ENCODE measurements around the gene TPRN.

The TPRN gene

DNA sequence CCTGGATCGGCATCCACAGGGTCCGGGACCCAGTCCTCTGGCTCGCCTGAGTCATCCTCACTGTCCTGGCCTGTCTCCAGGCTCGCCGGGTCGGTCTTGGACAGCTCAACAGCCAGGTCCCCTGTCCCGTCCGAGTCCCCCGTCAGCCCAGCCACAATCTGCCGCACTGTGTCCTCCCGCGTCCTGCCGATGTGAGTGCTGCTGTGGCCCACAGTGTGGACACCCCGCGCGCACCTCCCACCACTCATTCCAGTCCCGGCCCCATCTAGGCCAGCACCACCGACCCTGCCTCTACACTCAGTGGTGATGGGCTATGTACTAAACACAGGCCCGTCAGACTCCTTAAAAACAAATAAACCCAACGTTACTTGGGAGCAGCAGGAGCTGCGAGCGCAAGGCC lies 18.9 kb downstream of the TPRN start:
- H2AFZ ChIP-seq (ENCODE audit: low read depth, low read length): no peak overlapping the region
- no peak overlapping the region for H3K14ac ChIP-seq (ENCODE audit: low read length in 2 of 2)
- no peak overlapping the region for H2BK15ac ChIP-seq (ENCODE audit: low read depth, poor library complexity, severe bottlenecking)
- H3K4me2 ChIP-seq (ENCODE audit: low read length, poor library complexity, severe bottlenecking): no peak overlapping the region
- no peak overlapping the region for H2BK12ac ChIP-seq (ENCODE audit: low read length in 2 of 2)
- no peak overlapping the region for H4K91ac ChIP-seq (ENCODE audit: low read length)
- WGBS: 97% methylated on average over 22 of the region's 22 CpGs
- H3K79me1 ChIP-seq (replicated peaks; ENCODE audit: low read length, poor library complexity, severe bottlenecking): peaks cover 36% of the 10 kb centered on the region
- H3K9me3 ChIP-seq (ENCODE audit: control insufficient read depth, low read length): no peaks in the 10 kb centered on the region
- H3K36me3 ChIP-seq (ENCODE audit: control insufficient read depth in 1 of 2, insufficient read depth in 2 of 2, low read depth in 1 of 2, low read length in 2 of 2): peaks cover 76 to 96% of the 10 kb centered on the region in 2 experiments
- peaks cover 15% of the 10 kb centered on the region for H3K4me1 ChIP-seq (ENCODE audit: control insufficient read depth, insufficient read depth, low read depth, low read length)
- no peak overlapping the region for H3K18ac ChIP-seq (ENCODE audit: low read depth in 1 of 2, low read length in 2 of 2)
- H3K27me3 ChIP-seq (ENCODE audit: control insufficient read depth in 1 of 2, insufficient read depth in 1 of 2, low read length in 2 of 2): no peaks in the 10 kb centered on the region
- no peak for DNase-seq
- no peak overlapping the region for H3K4me3 ChIP-seq (ENCODE audit: insufficient read depth in 1 of 2, low read depth in 1 of 2, low read length in 2 of 2)
- H3K27ac ChIP-seq (ENCODE audit: low read length, poor library complexity, severe bottlenecking): no peak overlapping the region
- H3K4ac ChIP-seq (ENCODE audit: low read depth in 1 of 2, low read length in 2 of 2): no peak overlapping the region
- H4K8ac ChIP-seq (ENCODE audit: low read length): no peak overlapping the region
- no peak overlapping the region for H3K9ac ChIP-seq (ENCODE audit: low read length)
- no peak overlapping the region for H2BK5ac ChIP-seq (ENCODE audit: low read depth, low read length, poor library complexity, severe bottlenecking)
- H2AK5ac ChIP-seq (ENCODE audit: low read length, severe bottlenecking): no peak overlapping the region
- H2BK120ac ChIP-seq (ENCODE audit: low read depth, low read length): no peak overlapping the region
- no peak overlapping the region for H3K23ac ChIP-seq (ENCODE audit: low read length in 2 of 2)

GRCh38 chr9:137180491-137180890 lies 20.1 kb downstream of the TPRN start:
- H2BK120ac ChIP-seq (ENCODE audit: low read depth, low read length): no peak overlapping the region
- H3K23ac ChIP-seq (ENCODE audit: low read length in 2 of 2): no peak overlapping the region
- H4K91ac ChIP-seq (ENCODE audit: low read length): no peak overlapping the region
- no peaks in the 10 kb centered on the region for H3K27me3 ChIP-seq (ENCODE audit: control insufficient read depth in 1 of 2, insufficient read depth in 1 of 2, low read length in 2 of 2)
- H3K9me3 ChIP-seq (ENCODE audit: control insufficient read depth, low read length): no peaks in the 10 kb centered on the region
- no peak overlapping the region for H3K4me2 ChIP-seq (ENCODE audit: low read length, poor library complexity, severe bottlenecking)
- no peak overlapping the region for H3K4me3 ChIP-seq (ENCODE audit: insufficient read depth in 1 of 2, low read depth in 1 of 2, low read length in 2 of 2)
- H2BK15ac ChIP-seq (ENCODE audit: low read depth, poor library complexity, severe bottlenecking): no peak overlapping the region
- H2BK5ac ChIP-seq (ENCODE audit: low read depth, low read length, poor library complexity, severe bottlenecking): no peak overlapping the region
- H3K27ac ChIP-seq (ENCODE audit: low read length, poor library complexity, severe bottlenecking): no peak overlapping the region
- H3K79me1 ChIP-seq (replicated peaks; ENCODE audit: low read length, poor library complexity, severe bottlenecking): peaks cover 24% of the 10 kb centered on the region
- no peak overlapping the region for H3K18ac ChIP-seq (ENCODE audit: low read depth in 1 of 2, low read length in 2 of 2)
- no peak overlapping the region for H4K8ac ChIP-seq (ENCODE audit: low read length)
- H3K4me1 ChIP-seq (ENCODE audit: control insufficient read depth, insufficient read depth, low read depth, low read length): peaks cover 7% of the 10 kb centered on the region
- no peak for DNase-seq
- H2AFZ ChIP-seq (ENCODE audit: low read depth, low read length): no peak overlapping the region
- H2BK12ac ChIP-seq (ENCODE audit: low read length in 2 of 2): no peak overlapping the region
- H3K14ac ChIP-seq (ENCODE audit: low read length in 2 of 2): no peak overlapping the region
- peaks cover 65 to 88% of the 10 kb centered on the region in 2 experiments for H3K36me3 ChIP-seq (ENCODE audit: control insufficient read depth in 1 of 2, insufficient read depth in 2 of 2, low read depth in 1 of 2, low read length in 2 of 2)
- no peak overlapping the region for H3K9ac ChIP-seq (ENCODE audit: low read length)
- 98% methylated on average over 20 of the region's 20 CpGs for WGBS
- no peak overlapping the region for H2AK5ac ChIP-seq (ENCODE audit: low read length, severe bottlenecking)
- H3K4ac ChIP-seq (ENCODE audit: low read depth in 1 of 2, low read length in 2 of 2): no peak overlapping the region

DNA sequence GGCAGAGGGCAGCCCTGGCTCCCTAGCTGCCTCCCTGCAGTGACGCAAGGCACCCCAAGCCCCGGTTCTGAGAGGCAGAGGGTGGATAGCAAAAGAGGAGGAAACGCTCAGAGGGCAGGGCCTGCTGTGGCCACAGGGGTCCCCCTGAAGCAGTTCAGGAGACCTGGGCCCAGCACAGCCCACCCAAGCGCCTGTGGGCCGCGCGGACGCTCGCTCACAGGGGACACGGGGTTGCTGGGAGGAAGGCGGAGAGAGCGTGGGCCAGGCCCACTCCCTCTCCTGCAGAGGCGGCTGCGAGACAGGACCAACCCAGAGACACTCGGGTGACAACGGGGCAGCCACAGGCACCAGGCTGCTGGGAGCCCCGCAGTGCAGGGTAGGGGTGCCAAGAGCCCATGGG lies 20.8 kb downstream of the TPRN start:
- 97% methylated on average over 17 of the region's 17 CpGs for WGBS

GRCh38 chr9:137178939-137179630 lies 21.5 kb downstream of the TPRN start:
- H3K18ac ChIP-seq (ENCODE audit: low read depth in 1 of 2, low read length in 2 of 2): no peak overlapping the region
- no peak overlapping the region for H4K8ac ChIP-seq (ENCODE audit: low read length)
- H3K27me3 ChIP-seq (ENCODE audit: control insufficient read depth in 1 of 2, insufficient read depth in 1 of 2, low read length in 2 of 2): peaks cover under 1 to 9% of the 10 kb centered on the region in 2 experiments
- no peak for DNase-seq
- no peak overlapping the region for H3K4me3 ChIP-seq (ENCODE audit: insufficient read depth in 1 of 2, low read depth in 1 of 2, low read length in 2 of 2)
- no peak overlapping the region for H2BK15ac ChIP-seq (ENCODE audit: low read depth, poor library complexity, severe bottlenecking)
- H3K79me1 ChIP-seq (replicated peaks; ENCODE audit: low read length, poor library complexity, severe bottlenecking): peaks cover 13% of the 10 kb centered on the region
- peaks cover 54 to 74% of the 10 kb centered on the region in 2 experiments for H3K36me3 ChIP-seq (ENCODE audit: control insufficient read depth in 1 of 2, insufficient read depth in 2 of 2, low read depth in 1 of 2, low read length in 2 of 2)
- H2BK12ac ChIP-seq (ENCODE audit: low read length in 2 of 2): no peak overlapping the region
- no peak overlapping the region for H3K27ac ChIP-seq (ENCODE audit: low read length, poor library complexity, severe bottlenecking)
- peak overlapping the region; percentile 12 for H4K91ac ChIP-seq (ENCODE audit: low read length)
- no peak overlapping the region for H2AFZ ChIP-seq (ENCODE audit: low read depth, low read length)
- H3K9me3 ChIP-seq (ENCODE audit: control insufficient read depth, low read length): no peaks in the 10 kb centered on the region
- peaks cover 7% of the 10 kb centered on the region for H3K4me1 ChIP-seq (ENCODE audit: control insufficient read depth, insufficient read depth, low read depth, low read length)
- no peak overlapping the region for H3K23ac ChIP-seq (ENCODE audit: low read length in 2 of 2)
- no peak overlapping the region for H3K14ac ChIP-seq (ENCODE audit: low read length in 2 of 2)
- no peak overlapping the region for H3K4me2 ChIP-seq (ENCODE audit: low read length, poor library complexity, severe bottlenecking)
- H2BK120ac ChIP-seq (ENCODE audit: low read depth, low read length): no peak overlapping the region
- H2BK5ac ChIP-seq (ENCODE audit: low read depth, low read length, poor library complexity, severe bottlenecking): no peak overlapping the region
- no peak overlapping the region for H3K4ac ChIP-seq (ENCODE audit: low read depth in 1 of 2, low read length in 2 of 2)
- no peak overlapping the region for H2AK5ac ChIP-seq (ENCODE audit: low read length, severe bottlenecking)
- H3K9ac ChIP-seq (ENCODE audit: low read length): no peak overlapping the region
- 92% methylated on average over 19 of the region's 19 CpGs for WGBS

More for the DNA sequence above, 20.8 kb downstream of the TPRN start:
- Histone ChIP-seq H3K18ac (ENCODE audit: low read depth in 1 of 2, low read length in 2 of 2) (no peak overlapping the region), H3K14ac (ENCODE audit: low read length in 2 of 2) (no peak overlapping the region), H2BK5ac (ENCODE audit: low read depth, low read length, poor library complexity, severe bottlenecking) (no peak overlapping the region), H3K9ac (ENCODE audit: low read length) (no peak overlapping the region), H2BK120ac (ENCODE audit: low read depth, low read length) (no peak overlapping the region), H3K4ac (ENCODE audit: low read depth in 1 of 2, low read length in 2 of 2) (no peak overlapping the region), H3K27me3 (ENCODE audit: control insufficient read depth in 1 of 2, insufficient read depth in 1 of 2, low read length in 2 of 2) (peaks cover 0 to 4% of the 10 kb centered on the region in 2 experiments), H3K4me2 (ENCODE audit: low read length, poor library complexity, severe bottlenecking) (no peak overlapping the region), H2BK15ac (ENCODE audit: low read depth, poor library complexity, severe bottlenecking) (no peak overlapping the region), H3K9me3 (ENCODE audit: control insufficient read depth, low read length) (no peaks in the 10 kb centered on the region), H3K23ac (ENCODE audit: low read length in 2 of 2) (no peak overlapping the region), H2BK12ac (ENCODE audit: low read length in 2 of 2) (no peak overlapping the region), H3K36me3 (ENCODE audit: control insufficient read depth in 1 of 2, insufficient read depth in 2 of 2, low read depth in 1 of 2, low read length in 2 of 2) (peaks cover 61 to 80% of the 10 kb centered on the region in 2 experiments), H3K79me1 (replicated peaks; ENCODE audit: low read length, poor library complexity, severe bottlenecking) (peaks cover 17% of the 10 kb centered on the region), H2AK5ac (ENCODE audit: low read length, severe bottlenecking) (no peak overlapping the region), H4K91ac (ENCODE audit: low read length) (no peak overlapping the region), H3K4me1 (ENCODE audit: control insufficient read depth, insufficient read depth, low read depth, low read length) (peaks cover 7% of the 10 kb centered on the region), H3K27ac (ENCODE audit: low read length, poor library complexity, severe bottlenecking) (no peak overlapping the region), H4K8ac (ENCODE audit: low read length) (no peak overlapping the region), H2AFZ (ENCODE audit: low read depth, low read length) (no peak overlapping the region), H3K4me3 (ENCODE audit: insufficient read depth in 1 of 2, low read depth in 1 of 2, low read length in 2 of 2) (no peak overlapping the region)
- DNase-seq: no peak
